Esophagus squamous epithelium (tissue), 5 donors: ENCODE data around the gene THBS3. TPM values are rescaled to one million over a fixed set of nuclear protein-coding genes. Genes with fewer than 3 reads are reported as not detected.
"Not testable (repeated sequence)": the region's sequence is repeated elsewhere in the genome, so short reads cannot be mapped to it uniquely, and the experiment has no call there.

Source experiments
- DNase-seq: peaks from one replicate; lab custom pipeline; 2025; lab: John Stamatoyannopoulos, UW
- H3K27ac ChIP-seq, 4 donors: fragments of 200-600 bp; sonication (generic); one replicate each; pipeline ENCODE4 v1.5.1; 2016 to 2019; ENCODE audit warnings: mild to moderate bottlenecking in 1 of 4
- H3K27me3 ChIP-seq, 4 donors: fragments of 200-600 bp; sonication (generic); 1 replicate in 3 of 4; 2 replicates in 1 of 4; pipeline versions ENCODE4 v1.5.1 to v1.6.0; 2017 to 2021; ENCODE audit warnings: antibody characterized with exemption in 1 of 4
- H3K36me3 ChIP-seq, 3 donors: fragments of 200-600 bp; sonication (generic); one replicate each; pipeline ENCODE4 v1.5.1; 2016 to 2019
- H3K4me1 ChIP-seq, 3 donors: fragments of 200-600 bp; sonication (generic); one replicate each; pipeline ENCODE4 v1.5.1; 2017 to 2019
- H3K4me3 ChIP-seq, 4 donors: fragments of 200-600 bp; sonication (generic); 1 replicate in 3 of 4; 2 replicates in 1 of 4; pipeline ENCODE4 v1.5.1; 2016 to 2019; ENCODE audit warnings: mild to moderate bottlenecking in 2 of 4, moderate library complexity in 1 of 4
- H3K9me3 ChIP-seq, 3 donors: fragments of 200-600 bp; sonication (generic); one replicate each; pipeline ENCODE4 v1.5.1; 2016 to 2019
- POLR2A ChIP-seq, 4 donors: fragments of 450-650 bp; IDR thresholded peaks; one replicate each; pipeline ENCODE4 v1.6.1; 2017; ENCODE audit warnings: antibody characterized with exemption in 4 of 4, mild to moderate bottlenecking in 4 of 4, moderate library complexity in 3 of 4
- WGBS, 2 donors: methylation state at CpG; one replicate each; pipeline ENCODE4 v1.1.5; 2018; 5-methylcytosine and 5-hydroxymethylcytosine counted together
- intact Hi-C: fragments of 100-400 bp; cut with DNase I; formaldehyde crosslinking; loops from one replicate; pipeline ENCODE4 v1.15.0; 2022
- total RNA-seq, 4 donors: library from RNA; depleted of rRNA; stranded (reverse); fragments of >200 nt; gene quantifications; one replicate each; pipeline ENCODE4 v1.1.0, GENCODE V29; 2016
- TF ChIP-seq, protein P1 (sequence below), 6 experiments: fragments of 450-650 bp in 4 of 6; fragments of 200-600 bp in 2 of 6; sonication (generic) in 2 of 6; IDR thresholded peaks; one replicate each; pipeline ENCODE4 v1.5.1; 2016 to 2019; ENCODE audit warnings: antibody characterized with exemption in 6 of 6, mild to moderate bottlenecking in 4 of 6, moderate library complexity in 4 of 6
- donor health status: DM: yes; HTN: yes; CAD: no.

Gene THBS3
- total RNA-seq, 4 donors from 2014 or later = 8.7 to 18.5 (median 11.1) TPM

DNA sequence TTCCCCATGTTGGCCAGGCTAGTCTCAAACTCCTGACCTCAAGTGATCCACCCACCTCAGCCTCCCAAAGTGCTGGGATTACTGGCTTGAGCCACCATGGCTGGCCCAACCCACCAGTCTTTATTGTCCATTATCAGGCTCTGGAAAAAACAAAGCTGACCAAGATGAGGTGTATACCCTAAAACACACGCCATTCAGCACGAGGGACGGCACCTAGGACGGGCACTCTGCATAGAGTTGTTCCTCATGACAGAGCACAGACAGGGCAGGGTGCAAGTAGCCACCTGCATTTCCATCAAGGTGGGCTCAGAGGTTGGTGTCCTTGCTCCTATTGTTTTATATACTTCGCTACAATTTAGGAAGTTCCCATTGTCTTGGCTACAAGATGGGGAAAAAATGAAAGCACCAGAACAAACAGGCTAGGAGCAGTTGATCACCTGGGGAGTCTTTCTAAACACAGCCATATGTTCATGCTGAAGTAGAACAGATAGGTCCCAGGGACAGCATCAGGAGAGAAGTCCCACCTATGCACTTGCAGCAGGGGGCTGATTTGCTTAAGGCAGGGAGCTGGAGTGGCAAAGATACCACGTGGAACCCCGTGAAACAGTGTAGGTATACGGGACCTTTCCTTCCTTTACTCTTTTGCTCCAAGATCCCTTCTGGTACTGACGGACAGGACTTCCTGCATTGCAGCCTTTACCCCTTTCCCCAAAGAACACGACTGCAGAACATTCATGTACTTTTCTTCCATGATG is 39.1 kb downstream of the THBS3 start:
- Histone ChIP-seq H3K9me3 (no peaks in the 10 kb centered on the region), H3K4me3 (no peak overlapping the region), H3K36me3 (peaks cover 0 to 24% (median 13%) of the 10 kb centered on the region in 3 donors), H3K4me1 (peaks cover 12 to 48% (median 23%) of the 10 kb centered on the region in 3 donors), H3K27me3 (peaks cover 0 to 13% (median 0%) of the 10 kb centered on the region in 4 donors), H3K27ac (no peak overlapping the region)
- intact Hi-C loops = loop anchor here (2.0 kb wide), 1 partner anchor 76 kb away; no protein-coding TSS in a partner anchor
- no peak for TF ChIP-seq POLR2A (IDR thresholded peaks at IDR 0.05)
- TF ChIP-seq, protein P1, sequence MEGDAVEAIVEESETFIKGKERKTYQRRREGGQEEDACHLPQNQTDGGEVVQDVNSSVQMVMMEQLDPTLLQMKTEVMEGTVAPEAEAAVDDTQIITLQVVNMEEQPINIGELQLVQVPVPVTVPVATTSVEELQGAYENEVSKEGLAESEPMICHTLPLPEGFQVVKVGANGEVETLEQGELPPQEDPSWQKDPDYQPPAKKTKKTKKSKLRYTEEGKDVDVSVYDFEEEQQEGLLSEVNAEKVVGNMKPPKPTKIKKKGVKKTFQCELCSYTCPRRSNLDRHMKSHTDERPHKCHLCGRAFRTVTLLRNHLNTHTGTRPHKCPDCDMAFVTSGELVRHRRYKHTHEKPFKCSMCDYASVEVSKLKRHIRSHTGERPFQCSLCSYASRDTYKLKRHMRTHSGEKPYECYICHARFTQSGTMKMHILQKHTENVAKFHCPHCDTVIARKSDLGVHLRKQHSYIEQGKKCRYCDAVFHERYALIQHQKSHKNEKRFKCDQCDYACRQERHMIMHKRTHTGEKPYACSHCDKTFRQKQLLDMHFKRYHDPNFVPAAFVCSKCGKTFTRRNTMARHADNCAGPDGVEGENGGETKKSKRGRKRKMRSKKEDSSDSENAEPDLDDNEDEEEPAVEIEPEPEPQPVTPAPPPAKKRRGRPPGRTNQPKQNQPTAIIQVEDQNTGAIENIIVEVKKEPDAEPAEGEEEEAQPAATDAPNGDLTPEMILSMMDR (IDR thresholded peaks at IDR 0.05) = no peak
- 77 to 82% methylated on average over 9 to 10 of the region's 10 CpGs for WGBS, 2 donors
- no peak for DNase-seq

DNA sequence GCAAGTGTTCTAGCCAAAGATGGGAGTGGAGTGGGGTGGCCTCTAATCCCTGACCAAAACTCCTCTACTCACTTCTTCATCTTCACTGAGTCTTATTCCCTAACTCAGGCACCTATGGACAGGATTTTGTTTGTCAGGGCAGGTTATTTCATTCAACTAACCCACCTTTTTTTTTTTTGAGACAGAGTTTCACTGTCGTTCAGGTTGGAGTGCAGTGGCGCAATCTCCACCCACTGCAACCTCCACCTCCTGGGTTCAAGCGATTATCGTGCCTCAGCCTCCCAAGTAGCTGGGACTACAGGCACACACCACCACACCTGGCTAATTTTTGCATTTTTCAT is 39.6 kb downstream of the THBS3 start:
- H3K9me3 ChIP-seq, DNase-seq, H3K4me3 ChIP-seq, H3K27ac ChIP-seq: not testable (repeated sequence)
- WGBS, 2 donors = 41 to 48% methylated on average over 4 of the region's 4 CpGs
- Histone ChIP-seq H3K4me1 (peaks cover 9 to 43% (median 19%) of the 10 kb centered on the region in 3 donors), H3K27me3 (peaks cover 0 to 11% (median 0%) of the 10 kb centered on the region in 4 donors), H3K36me3 (peaks cover 0 to 24% (median 13%) of the 10 kb centered on the region in 3 donors)
- intact Hi-C loops = loop anchor here (2.0 kb wide), 1 partner anchor 75 kb away; no protein-coding TSS in a partner anchor

DNA sequence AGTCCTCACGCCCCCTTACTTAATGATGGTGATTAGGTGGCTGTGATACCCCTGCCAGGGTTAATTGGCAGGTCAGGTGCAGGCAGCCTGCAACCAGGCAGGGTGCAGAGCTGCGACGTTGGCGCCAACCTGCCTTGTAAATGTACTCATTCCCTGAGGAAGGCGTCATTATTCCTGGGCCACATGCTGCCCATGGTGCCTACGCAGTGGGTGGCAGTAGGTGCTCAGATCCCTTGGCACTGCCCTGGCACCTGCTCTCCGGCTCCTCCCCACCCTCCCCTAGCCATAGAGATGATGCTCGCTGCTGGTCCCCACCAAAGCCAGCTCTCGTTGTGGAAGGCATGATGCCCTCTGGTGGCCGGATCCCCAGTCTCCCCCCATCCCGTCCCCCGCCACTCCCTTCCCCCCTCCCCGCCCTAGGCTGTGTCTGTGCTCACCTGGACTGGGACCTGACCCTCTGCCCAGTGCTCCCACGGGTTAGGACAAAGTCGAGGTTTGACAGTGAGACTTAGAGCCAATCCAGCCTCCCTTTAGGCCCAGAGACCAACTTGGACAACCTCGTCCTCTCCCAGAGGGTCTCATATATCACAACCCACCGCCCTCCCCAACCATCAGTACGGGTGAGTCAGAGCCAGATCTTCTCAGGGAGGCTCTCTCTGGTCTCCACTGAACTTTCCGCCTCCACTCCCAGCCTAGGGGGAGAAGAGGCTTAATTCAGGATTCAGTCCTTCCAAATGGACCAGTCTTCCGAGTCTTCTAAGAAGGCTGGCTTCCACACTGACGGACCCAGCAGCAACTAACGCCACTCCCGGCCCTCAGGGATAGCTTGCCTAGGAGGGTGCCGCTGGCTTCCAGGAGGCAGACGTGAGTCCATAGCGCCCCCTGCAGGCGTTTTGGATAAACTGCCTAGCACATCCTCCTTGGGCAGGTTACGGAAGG is 40.3 kb downstream of the THBS3 start:
- 5 to 7% methylated on average over 4 to 20 of the region's 28 CpGs for WGBS, 2 donors
- DNase-seq = no peak
- Histone ChIP-seq H3K27ac (peak overlapping the region in 3 of 4 donors; percentile 34 to 79 (median 65)), H3K27me3 (peaks cover 0 to 11% (median 0%) of the 10 kb centered on the region in 4 donors), H3K9me3 (no peaks in the 10 kb centered on the region), H3K36me3 (peaks cover 0 to 24% (median 13%) of the 10 kb centered on the region in 3 donors), H3K4me1 (peaks cover 9 to 39% (median 18%) of the 10 kb centered on the region in 3 donors), H3K4me3 (peak overlapping the region in 1 of 4 donors; percentile 45)
- TF ChIP-seq, protein P1 (IDR thresholded peaks at IDR 0.05) = peak; percentile 82 to 97 (median 94)
- no peak for TF ChIP-seq POLR2A (IDR thresholded peaks at IDR 0.05)
- intact Hi-C loops = loop anchor here (2.0 kb wide), 1 partner anchor 75 kb away; no protein-coding TSS in a partner anchor

DNA sequence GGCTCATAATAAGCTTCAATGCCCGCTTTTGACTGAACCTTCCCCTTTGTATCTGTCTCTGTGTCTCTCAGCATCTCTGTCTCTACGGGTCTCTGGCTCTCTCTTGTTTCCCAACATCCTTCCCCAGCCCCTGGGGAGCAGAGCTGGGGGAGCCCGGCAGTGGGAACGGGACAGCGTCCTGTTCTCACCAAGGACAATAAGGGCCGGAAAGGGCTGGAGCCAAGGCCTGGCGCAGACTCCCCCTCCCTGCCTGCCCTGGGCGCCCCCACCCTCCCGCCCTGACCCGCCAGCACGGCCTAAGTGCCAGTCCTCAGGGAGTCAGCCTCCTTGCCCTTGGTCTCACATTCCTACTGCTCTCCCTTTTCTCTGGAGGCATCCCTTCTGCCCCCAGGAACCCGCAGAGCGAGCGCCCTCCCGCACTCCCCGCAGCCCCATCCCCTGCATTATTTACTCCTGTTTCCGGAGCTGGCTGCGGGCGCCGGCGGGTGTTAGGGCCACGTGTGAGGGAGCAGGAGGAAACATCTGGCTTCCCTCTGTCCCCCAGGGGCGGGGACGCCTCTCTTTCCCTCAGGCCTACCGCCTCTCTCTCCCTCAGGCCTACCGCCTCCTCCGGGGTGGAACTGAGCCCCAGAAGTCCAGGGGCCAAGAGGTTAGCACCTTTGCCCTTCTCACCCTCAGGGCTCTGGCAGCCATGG is 41.1 kb downstream of the THBS3 start:
- 33 to 41% methylated on average over 5 to 17 of the region's 27 CpGs for WGBS, 2 donors
- Histone ChIP-seq H3K4me3 (peak overlapping the region in 1 of 4 donors; percentile 45), H3K36me3 (peaks cover 0 to 24% (median 13%) of the 10 kb centered on the region in 3 donors), H3K27ac (peak overlapping the region; percentile 4 to 79 (median 50)), H3K4me1 (peaks cover 9 to 31% (median 13%) of the 10 kb centered on the region in 3 donors), H3K27me3 (peaks cover 0 to 11% (median 0%) of the 10 kb centered on the region in 4 donors), H3K9me3 (no peaks in the 10 kb centered on the region)
- no peak for DNase-seq
- TF ChIP-seq, protein P1 (IDR thresholded peaks at IDR 0.05) = no peak
- TF ChIP-seq POLR2A (IDR thresholded peaks at IDR 0.05) = no peak
- intact Hi-C loops = no loop called here

DNA sequence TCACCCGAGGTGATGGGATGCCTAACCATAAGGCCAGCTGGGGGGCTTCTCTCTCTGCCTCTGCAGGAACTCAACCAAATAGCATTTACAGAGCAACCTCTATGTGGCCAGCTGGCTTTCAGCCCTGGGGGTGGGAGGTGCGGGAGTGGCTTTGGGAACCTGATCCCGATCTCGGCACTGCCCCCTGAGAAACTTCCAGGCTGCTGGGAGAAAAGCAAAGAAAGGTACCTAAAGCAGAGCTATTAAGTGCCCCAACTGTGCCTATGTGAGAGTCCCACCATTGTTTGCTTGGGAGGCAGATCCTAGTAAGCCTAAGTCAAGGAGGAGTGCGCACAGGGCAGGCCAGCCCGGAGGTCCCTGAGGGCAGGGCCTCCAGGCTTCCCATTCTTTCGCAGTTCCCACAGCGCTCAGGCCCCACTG is 41.6 kb downstream of the THBS3 start:
- no peaks in the 10 kb centered on the region for H3K9me3 ChIP-seq
- H3K4me3 ChIP-seq = no peak overlapping the region
- peaks cover 0 to 11% (median 0%) of the 10 kb centered on the region in 4 donors for H3K27me3 ChIP-seq
- no peak for DNase-seq
- 53 to 63% methylated on average over 4 to 6 of the region's 8 CpGs for WGBS, 2 donors
- H3K4me1 ChIP-seq = peaks cover 9 to 27% (median 13%) of the 10 kb centered on the region in 3 donors
- peaks cover 0 to 24% (median 13%) of the 10 kb centered on the region in 3 donors for H3K36me3 ChIP-seq
- intact Hi-C loops = no loop called here
- H3K27ac ChIP-seq = peak overlapping the region; percentile 4 to 79 (median 37)
- no peak for TF ChIP-seq POLR2A (IDR thresholded peaks at IDR 0.05)
- TF ChIP-seq, protein P1 (IDR thresholded peaks at IDR 0.05) = no peak

DNA sequence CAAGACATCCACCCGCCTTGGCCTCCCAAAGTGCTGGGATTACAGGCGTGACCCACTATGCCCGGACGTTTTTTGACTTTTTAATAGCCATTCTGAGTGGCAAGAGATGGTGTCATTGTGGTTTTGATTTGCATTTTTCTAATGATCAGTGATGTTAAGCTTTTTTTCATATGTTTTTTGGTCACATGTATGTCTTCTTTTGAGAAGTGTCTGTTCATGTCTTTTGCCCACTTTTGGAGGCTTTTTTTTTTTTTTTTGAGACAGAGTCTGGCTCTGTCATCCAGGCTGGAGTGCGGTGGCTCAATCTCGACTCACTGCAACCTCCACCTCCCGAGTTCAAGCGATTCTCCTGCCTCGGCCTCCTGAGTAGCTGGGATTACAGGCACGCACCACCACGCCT is 43.1 kb downstream of the THBS3 start:
- peaks cover 0 to 11% (median 0%) of the 10 kb centered on the region in 4 donors for H3K27me3 ChIP-seq
- H3K9me3 ChIP-seq, H3K4me3 ChIP-seq, H3K36me3 ChIP-seq, intact Hi-C loops, DNase-seq, H3K27ac ChIP-seq: not testable (repeated sequence)
- H3K4me1 ChIP-seq = peaks cover 9 to 27% (median 13%) of the 10 kb centered on the region in 3 donors
- whole genome bisulfite sequencing, 2 donors = 82 to 92% methylated on average over 11 of the region's 11 CpGs

DNA sequence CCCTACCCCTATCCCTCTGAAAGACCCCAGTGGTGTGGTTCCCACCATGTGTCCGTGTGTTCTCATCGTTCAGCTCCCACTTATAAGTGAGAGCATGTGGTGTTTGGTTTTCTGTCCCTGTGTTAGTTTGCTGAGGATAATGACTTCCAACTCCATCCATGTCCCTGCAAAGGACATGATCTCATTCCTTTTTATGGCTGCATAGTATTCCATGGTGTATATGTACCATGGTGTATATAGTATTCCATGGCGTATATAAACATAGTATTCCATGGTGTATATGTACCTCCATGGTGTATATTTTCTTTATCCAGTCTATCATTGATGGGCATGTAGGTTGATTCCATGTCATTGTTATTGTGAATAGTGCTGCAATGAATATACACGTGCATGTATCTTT is 43.9 kb downstream of the THBS3 start:
- H3K36me3 ChIP-seq, H3K4me3 ChIP-seq, intact Hi-C loops, DNase-seq, H3K9me3 ChIP-seq, H3K27ac ChIP-seq: not testable (repeated sequence)
- H3K27me3 ChIP-seq = peaks cover 0 to 11% (median 0%) of the 10 kb centered on the region in 4 donors
- WGBS, 2 donors = 90 to 95% methylated on average over 4 of the region's 4 CpGs
- peaks cover 9 to 27% (median 13%) of the 10 kb centered on the region in 3 donors for H3K4me1 ChIP-seq
